22Rv1 (cell line): ENCODE data around the gene CWC22.
"Not testable (repeated sequence)": the region's sequence is repeated elsewhere in the genome, so short reads cannot be mapped to it uniquely, and the experiment has no call there.

ENCODE experiments used
- H3K27ac ChIP-seq: fragments of 450-650 bp; 2 replicates; pipeline ENCODE4 v1.5.1; 2017
- CTCF ChIP-seq: fragments of 450-650 bp; IDR thresholded peaks from 2 replicates; pipeline ENCODE4 v1.5.1; 2017; ENCODE audit warnings: mild to moderate bottlenecking
- ZFX ChIP-seq: fragments of 450-650 bp; IDR thresholded peaks from 2 replicates; pipeline ENCODE4 v1.6.1; 2017; ENCODE audit warnings: antibody characterized with exemption, borderline replicate concordance

CWC22 gene

DNA sequence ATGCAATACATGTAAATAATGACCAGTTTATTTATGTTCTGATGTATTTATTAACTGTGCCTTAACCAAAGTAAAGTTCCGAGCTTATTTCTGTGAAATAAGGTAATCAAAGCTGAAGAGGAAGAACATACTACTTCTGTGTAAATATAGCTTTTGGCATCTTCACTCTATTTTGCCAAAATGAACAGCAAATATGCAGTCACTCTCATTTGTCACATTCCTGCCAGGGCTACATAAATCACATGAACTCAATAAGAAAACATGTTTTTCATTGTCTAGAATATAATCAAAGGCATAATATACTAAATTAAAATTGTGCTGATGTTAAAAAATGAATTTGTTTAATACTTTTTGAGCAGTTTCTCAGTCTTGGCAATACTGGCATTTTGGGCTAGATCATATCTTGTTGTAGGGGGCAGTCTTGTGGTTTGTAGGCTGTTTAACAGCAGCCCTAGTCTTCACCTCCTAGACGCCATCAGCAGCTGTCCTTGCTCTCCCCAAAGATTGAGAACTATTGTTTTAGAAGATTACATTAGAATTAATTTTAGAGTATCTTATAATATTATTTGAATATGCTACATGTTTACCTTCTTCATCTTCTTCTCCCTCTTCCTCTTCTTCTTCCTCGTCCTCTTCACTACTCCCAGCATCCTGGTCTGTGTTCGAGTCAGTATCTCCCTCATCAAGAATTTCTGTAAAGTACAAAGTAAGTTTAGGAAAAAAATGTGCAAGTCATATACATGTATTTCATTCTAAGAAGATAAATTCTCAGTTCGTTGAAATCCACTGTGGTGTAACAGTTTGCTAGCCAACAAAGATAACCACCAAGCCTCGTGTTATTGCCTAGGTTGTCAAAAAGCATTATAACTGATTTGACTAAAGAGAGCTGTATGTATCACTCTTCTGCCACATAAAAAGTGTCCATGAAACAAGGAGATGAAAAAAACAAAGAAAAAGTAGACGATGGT lies 41.5 kb downstream of the CWC22 start:
- TF ChIP-seq ZFX (no peak), CTCF (no peak)
- no peak overlapping the region for H3K27ac ChIP-seq

- TF ChIP-seq ZFX: no peak
- TF ChIP-seq CTCF: no peak
- H3K27ac ChIP-seq: no peak overlapping the region
These were observed 43.5 kb downstream of the CWC22 start for GRCh38 chr2:179963626-179964025.

DNA sequence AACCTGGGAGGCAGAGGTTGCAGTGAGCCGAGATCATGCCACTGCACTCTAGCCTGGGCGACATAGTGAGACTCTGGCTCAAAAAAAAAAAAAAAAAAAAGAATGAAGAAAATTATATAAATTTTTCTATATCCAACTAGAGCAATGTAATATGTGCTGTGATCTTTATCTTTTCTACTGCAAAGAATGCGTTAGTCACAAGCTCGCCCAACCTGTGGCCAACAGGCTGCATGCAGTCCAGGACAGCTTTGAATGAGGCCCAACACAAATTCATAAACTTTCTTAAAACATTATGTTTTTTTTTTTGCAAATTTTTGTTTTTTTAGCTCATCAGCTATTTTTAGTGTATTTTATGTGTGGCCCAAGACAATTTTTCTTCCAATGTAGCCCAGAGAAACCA lies 48.8 kb downstream of the CWC22 start:
- not testable (repeated sequence) for H3K27ac ChIP-seq

GRCh38 chr2:179954026-179954425 lies 53.1 kb downstream of the CWC22 start:
- H3K27ac ChIP-seq: peak overlapping the region; percentile 58
- no peak for TF ChIP-seq ZFX
- TF ChIP-seq CTCF: no peak

DNA sequence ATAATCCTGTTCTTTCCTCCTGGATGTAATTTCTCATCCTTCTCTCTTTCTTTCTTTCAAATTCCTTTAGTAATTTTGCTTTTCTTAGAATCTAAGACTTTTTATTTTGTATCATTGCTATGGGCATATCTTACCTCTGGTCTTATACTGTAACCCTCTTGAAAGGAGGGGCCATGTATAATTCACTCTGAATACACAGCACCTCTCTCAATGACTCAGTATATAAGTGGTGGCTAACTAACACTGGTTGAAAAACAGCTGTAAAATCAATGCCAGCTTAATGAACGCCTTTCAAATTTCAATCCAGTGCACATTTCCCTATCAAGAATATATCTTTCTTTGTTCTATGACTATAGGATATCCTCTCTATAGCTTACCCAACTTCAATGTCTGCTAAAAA lies 53.7 kb downstream of the CWC22 start:
- TF ChIP-seq ZFX: no peak
- TF ChIP-seq CTCF: no peak
- peak overlapping the region; percentile 58 for H3K27ac ChIP-seq

GRCh38 chr2:179952658-179953057 lies 54.4 kb downstream of the CWC22 start:
- no peak for TF ChIP-seq ZFX
- no peak for TF ChIP-seq CTCF
- no peak overlapping the region; the same call in 1 of the 2 replicates for H3K27ac ChIP-seq

DNA sequence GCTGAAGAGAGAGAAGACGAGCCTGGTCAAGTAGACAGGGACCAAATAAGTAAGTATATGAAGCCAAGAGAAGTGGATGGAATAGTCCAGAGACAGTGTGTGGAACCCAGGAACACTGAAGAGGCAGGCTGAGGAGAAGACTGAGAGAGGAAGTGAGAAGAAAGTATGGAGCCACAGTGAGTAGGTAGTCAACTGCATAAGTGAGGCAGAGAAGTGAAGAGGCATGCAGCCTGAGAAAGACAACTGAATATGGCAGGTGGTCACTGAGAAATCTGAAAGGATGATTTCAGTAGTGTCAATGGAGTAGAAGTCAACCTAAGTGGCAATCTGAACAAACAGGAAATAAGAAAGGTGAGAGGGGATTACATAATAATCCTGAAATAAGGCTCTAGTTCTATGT lies 55.4 kb downstream of the CWC22 start:
- TF ChIP-seq ZFX: no peak
- no peak for TF ChIP-seq CTCF
- no peak overlapping the region for H3K27ac ChIP-seq
